Measurements from ENCODE around the gene HIVEP3.

GRCh38 chr1:41902159-41902577 is 16.6 kb downstream of the HIVEP3 start:
- no peak for TF ChIP-seq POLR2AphosphoS5 (IDR thresholded peaks at IDR 0.05; ENCODE audit: borderline replicate concordance, low read depth, low read length)
- TF ChIP-seq EZH2 (IDR thresholded peaks at IDR 0.05), result no peak
- no peak for TF ChIP-seq FOXP2 (optimal IDR thresholded peaks at IDR 0.05; ENCODE audit: control extremely low read depth, extremely low read length, insufficient read depth)
